Measurements from ENCODE around the gene PEX11B. TPM values are rescaled to one million over a fixed set of nuclear protein-coding genes. Genes with fewer than 3 reads are reported as not detected.

PEX11B gene
- total and polyA plus RNA-seq, 2 of the 8 experiments (the other 6 are each of a cell fraction or from before 2014, with no cell fraction given), result 9.1 to 15.1 TPM

DNA sequence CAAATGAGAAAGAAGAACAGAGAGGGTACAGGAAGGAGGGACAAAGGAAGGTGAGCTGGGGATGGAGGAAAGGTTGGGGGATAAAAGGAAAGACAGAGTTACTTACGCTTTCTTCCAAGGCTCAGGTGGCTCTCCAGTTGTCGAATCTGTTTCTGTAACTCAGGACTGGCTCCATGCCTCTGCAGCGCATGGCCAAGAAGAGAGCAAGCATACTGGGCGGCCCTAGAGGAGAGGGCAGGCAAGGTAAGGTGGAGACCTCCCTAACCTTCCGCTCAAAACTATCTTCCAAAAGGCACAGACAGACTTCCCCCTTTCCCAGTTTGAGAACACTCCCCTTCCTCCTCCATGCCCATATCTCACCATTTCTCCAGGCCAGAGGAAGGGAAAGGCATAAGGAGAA lies 922 bp downstream of the PEX11B start:
- Histone ChIP-seq H3K9ac (replicated peaks in 1 of 4; ENCODE audit: extremely low read depth in 1 of 4, low read depth in 3 of 4, low read length in 3 of 4) (peak overlapping the region in 1 of 4 experiments; percentile 75; a peak in 2 of 7 replicates), H2BK20ac (ENCODE audit: low read length) (no peak overlapping the region), H4K8ac (ENCODE audit: extremely low read depth, insufficient read depth, low read length) (no peak overlapping the region), H2BK12ac (ENCODE audit: low read depth, low read length) (no peak overlapping the region), H3K23me2 (ENCODE audit: low read depth, low read length) (peaks cover 16% of the 10 kb centered on the region), H3K36me3 (ENCODE audit: control insufficient read depth in 2 of 4, insufficient read depth in 4 of 4, low read length in 3 of 4) (peaks cover 0 to 5% (median 0%) of the 10 kb centered on the region in 4 experiments; a peak in 3 of 8 replicates), H3K4me1 (replicated peaks in 1 of 4; ENCODE audit: control insufficient read depth in 3 of 4, insufficient read depth in 4 of 4, low read length in 3 of 4) (peaks cover 0 to 6% (median 2%) of the 10 kb centered on the region in 4 experiments; a peak in 6 of 7 replicates), H3K9me3 (ENCODE audit: insufficient read depth in 2 of 2, low read depth in 1 of 2, low read length in 1 of 2) (no peaks in the 10 kb centered on the region), H3K79me2 (ENCODE audit: control insufficient read depth in 1 of 2, insufficient read depth in 2 of 2, low read length in 2 of 2) (no peaks in the 10 kb centered on the region), H2AK5ac (ENCODE audit: low read depth, low read length) (no peak overlapping the region), H3K4me3 (ENCODE audit: extremely low read depth in 1 of 4, insufficient read depth in 2 of 4, low read depth in 3 of 4, low read length in 4 of 4) (peak overlapping the region; percentile 71 to 96 (median 82); a peak in 5 of 8 replicates), H4K20me1 (replicated peaks in 1 of 2; ENCODE audit: control insufficient read depth in 1 of 2, insufficient read depth in 2 of 2, low read length in 2 of 2) (no peaks in the 10 kb centered on the region), H2AFZ (ENCODE audit: low read length) (peak overlapping the region; percentile 15; the same call in 1 of the 2 replicates), H3K4ac (replicated peaks; ENCODE audit: insufficient read length, low read depth, low read length) (no peak overlapping the region), H2BK15ac (ENCODE audit: low read length) (no peak overlapping the region), H2BK120ac (replicated peaks; ENCODE audit: low read depth, low read length) (no peak overlapping the region), H4K91ac (replicated peaks; ENCODE audit: insufficient read length, low read length) (no peak overlapping the region), H3K27ac (ENCODE audit: low read depth, low read length) (no peak overlapping the region), H3K27me3 (replicated peaks in 1 of 4; ENCODE audit: control insufficient read depth in 3 of 4, extremely low read depth in 1 of 4, insufficient read depth in 3 of 4, low read length in 3 of 4) (no peaks in the 10 kb centered on the region), H2BK5ac (ENCODE audit: low read depth, low read length) (no peak overlapping the region), H3K4me2 (ENCODE audit: insufficient read depth in 1 of 2, low read depth in 2 of 2, low read length in 2 of 2) (peak overlapping the region; percentile 94 to 99), H3K23ac (ENCODE audit: insufficient read length) (no peak overlapping the region), H3K56ac (replicated peaks; ENCODE audit: insufficient read length, low read depth, low read length) (no peak overlapping the region), H3K79me1 (ENCODE audit: low read depth, low read length) (no peaks in the 10 kb centered on the region), H3K14ac (ENCODE audit: insufficient read length) (no peak overlapping the region), H4K5ac (ENCODE audit: insufficient read length, low read depth, low read length) (no peak overlapping the region), H3K18ac (ENCODE audit: extremely low read depth, low read length) (no peak overlapping the region)
- CTCF ChIA-PET (ENCODE audit: partially characterized antibody), result interaction anchor here (0.8 to 15.9 kb wide), 2 partner anchors 17 to 26 kb away, joined by 4 to 146 read pairs; no protein-coding TSS in a partner anchor
- TF ChIP-seq TAF7 (optimal IDR thresholded peaks at IDR 0.05; ENCODE audit: borderline replicate concordance, low read depth, low read length) (no peak), SIN3A (conservative IDR thresholded peaks at IDR 0.05 in 1 of 2, IDR thresholded peaks at IDR 0.05 in 1 of 2; ENCODE audit: low read depth in 1 of 2, low read length in 2 of 2) (no peak), RNF2 (IDR thresholded peaks at IDR 0.05; ENCODE audit: borderline replicate concordance, low read depth, low read length, missing control alignments, poor library complexity, severe bottlenecking) (no peak), EZH2 (IDR thresholded peaks at IDR 0.05; ENCODE audit: low read depth, low read length, severe bottlenecking) (no peak), TCF12 (IDR thresholded peaks at IDR 0.05; ENCODE audit: low read depth, low read length) (no peak), CHD2 (IDR thresholded peaks at IDR 0.05; ENCODE audit: low read length) (no peak)
- TF ChIP-seq, protein P1, sequence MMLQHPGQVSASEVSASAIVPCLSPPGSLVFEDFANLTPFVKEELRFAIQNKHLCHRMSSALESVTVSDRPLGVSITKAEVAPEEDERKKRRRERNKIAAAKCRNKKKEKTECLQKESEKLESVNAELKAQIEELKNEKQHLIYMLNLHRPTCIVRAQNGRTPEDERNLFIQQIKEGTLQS (IDR thresholded peaks at IDR 0.05; ENCODE audit: insufficient read depth, low read depth, low read length), result no peak
- WGBS, 2 experiments (ENCODE audit: extremely low coverage in 1 of 2, insufficient coverage in 1 of 2, insufficient read length in 1 of 2, insufficient replicate concordance in 2 of 2, low coverage in 1 of 2, low lambda C conversion rate in 2 of 2, missing lambda C conversion rate in 1 of 2), result 88% methylated on average over 5 of the region's 5 CpGs; no CpG with 5 or more reads in 1 of the 2 experiments
- DNase-seq (ENCODE audit: low read depth in 1 of 2, low spot score in 2 of 2), result no peak
- no peak for FAIRE-seq
- POLR2A ChIA-PET (ENCODE audit: partially characterized antibody), result interaction anchor here (1.2 to 2.4 kb wide), 2 partner anchors 10 to 26 kb away, joined by 4 to 17 read pairs; partner anchors contain the start of gene RBM8A
